Activated CD4-positive, CD25-positive, alpha-beta regulatory T cell (primary cell): ENCODE data around the gene ARHGEF28.

ENCODE experiments used
- DNase-seq, 4 experiments: peaks; one replicate each; lab custom pipeline; 2025; lab: John Stamatoyannopoulos, UW

ARHGEF28 gene

GRCh38 chr5:73623060-73623459, 2.9 kb upstream of the ARHGEF28 start:
- DNase-seq, result no peak

DNA sequence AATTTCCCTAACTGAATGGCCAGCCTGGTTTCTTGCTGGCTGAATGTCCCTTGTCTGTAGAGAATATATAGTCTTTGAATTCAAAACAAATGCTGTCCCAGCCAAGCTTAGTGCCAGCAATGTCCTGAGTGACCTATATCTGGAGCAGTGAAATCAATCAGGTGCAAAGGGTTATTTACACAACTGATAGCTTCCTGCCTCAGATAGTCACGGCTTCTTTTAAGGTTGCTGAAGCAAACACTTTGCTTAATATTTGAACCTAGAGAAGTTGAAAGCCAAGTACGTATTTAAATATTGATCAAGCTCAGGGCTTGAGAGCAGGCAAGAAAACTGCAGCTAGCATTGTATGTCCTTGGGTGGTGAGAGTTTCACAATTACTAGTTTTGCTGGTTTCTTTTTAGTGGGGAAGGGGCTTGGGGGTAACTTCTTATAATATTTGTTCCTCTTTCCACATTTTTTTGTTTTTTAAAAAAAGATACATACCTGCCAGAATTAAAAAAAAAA, 2.0 kb upstream of the ARHGEF28 start:
- no peak for DNase-seq

DNA sequence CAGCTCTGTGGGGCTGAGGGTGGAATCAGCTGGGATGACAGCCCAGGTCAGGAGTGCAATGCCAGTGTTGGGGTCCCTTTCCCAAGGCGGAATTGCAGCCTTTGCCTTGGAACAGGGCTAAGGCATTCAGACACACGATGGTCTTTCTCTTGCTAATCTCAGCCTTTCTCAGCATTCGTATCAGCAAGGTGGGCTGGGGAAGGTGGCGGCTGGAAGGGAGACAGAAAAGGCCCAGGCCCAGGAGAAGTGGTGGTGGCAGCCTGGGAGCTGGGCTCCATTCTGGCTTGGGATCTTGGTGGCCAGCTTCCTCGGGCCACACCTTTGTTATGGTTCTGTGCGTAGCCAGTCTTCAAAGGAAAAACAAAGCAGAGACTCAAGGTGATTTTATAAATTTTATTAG, 1.1 kb upstream of the ARHGEF28 start:
- DNase-seq, result no peak

GRCh38 chr5:73625372-73625943, 538 bp upstream of the ARHGEF28 start:
- DNase-seq, result no peak

DNA sequence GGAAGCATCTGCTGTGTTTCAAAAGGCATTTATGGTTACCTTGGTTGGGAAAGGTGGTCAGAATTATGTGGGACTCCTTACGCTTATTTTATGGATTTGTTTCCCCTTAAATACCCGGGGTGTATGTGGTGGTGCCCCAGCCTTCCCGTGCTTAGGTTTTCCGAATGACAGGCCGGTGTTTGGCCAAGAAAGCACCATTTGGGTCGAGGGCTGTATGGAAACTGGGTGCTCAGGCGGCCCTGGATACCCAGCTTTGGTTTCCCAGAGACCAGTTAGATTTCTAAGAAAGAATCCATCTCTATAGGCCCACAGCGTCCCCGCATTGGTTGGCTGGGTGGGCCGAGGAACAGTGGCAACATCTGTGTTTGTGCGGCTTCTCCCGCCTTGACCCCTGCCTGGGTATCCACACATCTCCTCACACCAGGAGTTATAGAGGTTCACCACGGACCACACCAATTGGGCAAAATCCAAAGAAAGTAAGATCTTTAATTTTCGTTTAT, 868 bp downstream of the ARHGEF28 start:
- DNase-seq, result no peak

GRCh38 chr5:73629456-73629855, 3.5 kb downstream of the ARHGEF28 start:
- DNase-seq, result no peak

- no peak for DNase-seq
Observed at GRCh38 chr5:73630765-73631164, 4.8 kb downstream of the ARHGEF28 start.

DNA sequence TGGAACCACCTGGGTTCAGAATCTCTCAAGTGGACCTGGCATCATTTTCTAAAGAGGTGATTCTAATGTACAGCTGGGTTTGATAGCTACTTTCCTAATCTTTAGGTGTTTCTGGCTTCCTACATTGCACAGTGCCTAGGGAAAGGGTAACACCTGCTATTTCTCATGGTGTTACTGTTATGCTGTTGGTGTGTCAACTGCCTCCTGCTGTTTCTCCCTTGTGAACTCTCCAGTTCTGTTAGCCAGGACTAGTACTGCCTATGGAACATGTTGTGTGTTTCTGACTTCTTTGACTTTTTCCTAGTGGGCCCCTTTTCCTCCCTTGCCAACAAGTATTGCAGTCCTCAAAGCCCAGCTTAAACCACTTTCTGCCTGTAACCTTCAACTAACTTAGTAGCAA, 5.5 kb downstream of the ARHGEF28 start:
- no peak for DNase-seq

DNA sequence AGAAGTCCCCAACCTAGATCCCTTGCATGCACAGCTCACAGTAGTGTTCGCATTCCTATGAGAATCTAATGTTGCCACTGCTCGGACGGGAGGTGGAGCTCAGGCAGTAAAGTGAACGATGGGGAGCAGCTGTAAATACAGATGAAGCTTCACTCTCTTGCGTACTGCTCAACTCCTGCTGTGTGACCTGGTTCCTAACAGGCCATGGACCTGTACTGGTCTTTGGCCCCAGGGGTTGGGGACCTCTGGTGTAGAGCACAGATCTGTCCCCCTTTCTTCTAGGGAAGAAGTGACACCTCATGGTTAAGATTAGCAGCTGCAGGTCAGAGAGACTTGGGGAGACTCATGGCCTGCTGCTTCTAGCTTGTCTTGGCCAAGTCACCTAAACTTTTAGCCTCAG, 7.1 kb downstream of the ARHGEF28 start:
- no peak for DNase-seq

DNA sequence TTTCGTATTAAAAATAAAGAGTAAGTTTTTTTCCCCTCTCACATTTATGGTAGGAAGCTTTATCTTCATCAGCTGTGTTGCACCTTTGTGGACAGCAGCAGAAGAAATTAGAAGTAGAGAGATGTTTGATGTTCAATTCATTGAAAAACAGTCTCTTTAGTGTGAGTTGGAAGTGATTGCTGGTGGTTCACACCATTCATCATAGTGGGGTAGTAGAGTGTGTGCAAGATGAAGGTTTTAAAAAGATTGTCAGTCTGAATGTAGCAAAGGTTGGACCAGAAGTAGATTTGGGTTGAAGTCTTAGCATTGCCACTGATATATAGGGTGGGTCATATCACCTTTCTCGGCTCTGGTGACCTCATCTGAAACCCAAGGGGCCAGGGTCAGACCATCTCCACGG, 10.4 kb downstream of the ARHGEF28 start:
- no peak for DNase-seq

DNA sequence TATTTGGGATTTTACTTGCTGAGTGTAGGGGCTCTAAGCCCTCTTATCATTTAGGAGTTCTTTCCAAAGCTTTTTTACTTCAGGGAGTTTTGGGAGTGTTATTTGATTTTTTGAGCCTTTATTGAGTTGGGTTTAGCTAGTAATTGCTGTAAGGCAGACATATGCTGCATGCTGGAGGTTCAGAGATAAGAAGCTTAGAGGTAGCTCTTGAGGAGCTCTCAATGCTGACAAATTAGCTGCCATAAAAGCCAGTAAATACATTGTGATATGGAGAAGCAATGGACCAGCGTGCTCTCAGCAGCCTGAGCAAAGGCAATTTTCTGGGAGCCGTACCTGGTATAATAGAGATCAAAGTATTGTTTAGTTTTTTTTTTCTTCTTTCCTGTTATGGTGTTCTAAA, 11.6 kb downstream of the ARHGEF28 start:
- no peak for DNase-seq

- no peak for DNase-seq
Observed at GRCh38 chr5:73638344-73639095, 12.5 kb downstream of the ARHGEF28 start.

DNA sequence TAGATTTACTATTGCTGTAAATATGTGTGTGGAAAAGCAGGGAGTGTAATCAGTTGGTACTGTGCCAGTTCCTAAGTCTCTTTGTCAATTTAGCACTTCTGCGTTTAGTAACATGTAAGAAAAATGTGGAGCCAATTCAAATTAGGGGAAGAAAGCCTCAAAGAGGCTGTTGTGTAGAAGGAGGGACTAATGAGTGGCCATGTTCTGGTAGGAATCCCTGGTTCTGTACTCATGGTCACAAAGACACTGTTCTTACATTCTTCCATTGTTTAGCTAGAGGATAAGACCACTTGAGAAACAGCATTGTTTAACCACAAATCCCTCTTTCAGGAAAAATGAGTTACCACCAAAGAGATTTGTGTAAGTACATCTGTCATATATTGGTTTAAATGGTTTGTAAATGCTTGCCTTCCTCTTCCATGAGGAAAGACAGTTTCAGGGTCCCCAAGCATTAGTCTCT, 14.9 kb downstream of the ARHGEF28 start:
- no peak for DNase-seq

DNA sequence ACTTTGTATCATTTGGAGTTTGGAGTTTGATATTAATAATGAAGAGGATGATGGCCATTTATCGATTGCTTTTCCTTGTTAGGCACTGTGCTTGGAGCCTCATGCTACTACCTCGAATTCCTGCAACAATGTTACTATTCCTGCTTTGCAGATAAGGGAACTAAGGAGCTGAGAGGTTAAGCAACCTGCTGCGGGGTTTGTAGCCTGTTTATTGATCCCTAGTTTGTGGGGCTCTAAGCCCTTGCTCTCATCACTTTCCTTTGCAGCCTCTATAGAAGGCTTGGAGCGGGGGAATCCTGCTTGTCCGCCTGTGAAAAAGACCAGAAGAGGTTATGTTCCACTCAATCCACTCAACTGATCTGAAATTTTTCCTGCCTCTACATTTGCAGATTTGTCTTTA, 15.8 kb downstream of the ARHGEF28 start:
- no peak for DNase-seq

DNA sequence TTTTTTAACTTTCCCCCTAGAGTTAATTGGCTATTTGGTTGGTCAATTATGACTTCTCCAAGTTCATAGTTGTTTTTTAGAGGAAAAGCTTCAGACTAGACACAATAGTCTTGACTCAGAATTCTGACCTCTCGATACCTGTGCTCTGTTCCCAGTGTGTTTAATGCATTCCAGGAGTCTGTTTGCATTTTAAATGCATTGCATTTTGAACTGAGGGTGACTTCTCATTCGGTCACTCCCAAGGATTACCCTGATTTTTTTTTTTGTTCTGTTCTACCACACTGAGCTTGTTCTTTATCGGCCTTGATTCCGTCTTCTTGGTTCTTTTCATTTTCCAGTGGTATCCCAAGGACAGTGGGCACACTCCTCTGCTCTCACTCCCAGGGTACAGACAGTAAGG, 16.3 kb downstream of the ARHGEF28 start:
- DNase-seq, result no peak

DNA sequence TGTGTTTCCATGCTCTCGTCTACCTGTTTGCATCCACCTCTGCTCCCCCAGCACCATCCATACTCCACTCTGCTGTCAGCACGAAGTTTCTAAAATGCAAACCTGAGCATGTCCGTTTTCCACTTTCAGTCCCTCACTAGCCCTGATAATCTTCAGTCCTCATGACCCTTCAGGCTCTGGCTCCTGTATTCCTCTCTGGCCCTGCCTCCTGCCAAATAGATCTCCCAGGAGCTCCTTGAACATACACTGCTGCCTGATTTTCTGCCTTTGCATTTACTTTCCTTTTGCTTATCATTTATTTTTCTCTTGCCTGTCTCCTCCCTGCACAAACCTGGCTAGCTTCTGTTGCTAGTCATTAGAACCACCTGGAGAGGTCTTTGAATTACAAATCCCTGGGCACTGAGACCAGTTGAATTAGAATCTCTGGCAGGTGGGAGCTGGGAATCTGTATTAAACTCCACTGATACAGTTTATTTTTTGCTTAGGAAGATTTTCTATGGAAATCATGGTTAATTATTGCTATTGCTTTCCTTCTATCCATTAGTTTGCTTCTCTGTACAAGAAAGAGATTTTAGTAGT, 18.5 kb downstream of the ARHGEF28 start:
- DNase-seq, result no peak

GRCh38 chr5:73647721-73648120, 21.7 kb downstream of the ARHGEF28 start:
- DNase-seq, result no peak

DNA sequence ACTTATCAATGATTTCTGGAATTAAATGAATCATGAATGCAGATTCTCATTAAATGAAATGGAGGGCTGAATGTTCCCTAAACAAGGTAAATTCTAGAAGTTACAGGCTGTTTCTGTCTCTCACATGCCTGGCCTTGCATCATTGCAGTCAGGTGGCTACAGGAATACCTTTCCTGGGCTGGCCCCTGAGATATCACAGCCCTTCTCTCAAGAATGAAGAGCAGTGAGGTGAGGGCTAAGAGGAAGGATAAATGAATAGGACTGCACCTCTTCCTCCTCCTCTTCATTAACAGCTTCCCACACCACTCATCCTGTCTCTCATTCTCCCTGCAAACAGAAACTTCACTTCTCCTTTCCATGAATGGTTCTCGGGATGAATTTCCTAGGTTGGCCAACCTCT, 22.5 kb downstream of the ARHGEF28 start:
- DNase-seq, result no peak

- no peak for DNase-seq
Observed at GRCh38 chr5:73649926-73650325, 23.9 kb downstream of the ARHGEF28 start.

DNA sequence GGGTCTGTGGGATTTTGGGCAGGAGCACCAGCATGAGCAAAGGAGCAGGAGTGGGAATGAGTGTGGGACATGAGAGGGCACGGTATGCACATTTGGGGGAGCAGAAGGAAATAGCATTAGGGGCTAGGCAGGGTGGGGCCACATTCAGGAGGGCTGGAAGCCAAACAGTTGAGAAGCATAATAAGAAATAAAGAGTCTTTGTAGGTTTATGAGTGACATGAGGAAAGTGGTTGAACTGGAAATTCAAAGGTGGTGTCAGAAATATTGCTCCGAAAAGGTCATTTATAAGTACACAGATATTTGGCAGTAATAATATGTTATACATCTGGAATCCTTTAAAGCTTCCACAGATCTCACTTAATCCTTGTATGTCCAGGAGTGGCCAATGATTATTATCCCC, 26.4 kb downstream of the ARHGEF28 start:
- DNase-seq, result no peak

- DNase-seq, result no peak
Observed at GRCh38 chr5:73654171-73654811, 28.3 kb downstream of the ARHGEF28 start.

DNA sequence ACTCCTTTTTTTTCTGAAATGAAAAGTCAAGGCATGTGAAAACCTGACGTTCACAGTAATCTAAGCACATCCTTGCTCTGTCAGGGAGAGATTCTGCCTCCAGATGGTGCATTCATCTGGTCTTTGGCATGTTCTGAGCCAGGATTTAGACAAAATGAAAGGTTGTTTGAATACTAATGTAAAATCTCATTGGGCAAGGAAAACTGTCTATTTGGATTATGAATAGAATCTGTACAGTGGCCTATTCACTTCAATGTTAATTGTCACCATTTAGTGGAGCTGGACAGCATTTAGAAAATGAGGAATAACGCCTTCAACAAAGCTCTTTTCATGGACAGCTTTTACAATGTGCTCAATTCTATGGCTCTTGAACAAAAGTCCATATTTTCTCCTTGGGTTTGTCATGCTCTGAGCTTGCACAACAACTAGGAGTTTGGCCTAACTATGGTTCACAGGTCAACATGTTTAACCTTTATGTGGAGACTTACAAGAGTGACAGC, 28.9 kb downstream of the ARHGEF28 start:
- DNase-seq, result no peak
